Measurements from ENCODE around the gene CELSR1. TPM values are rescaled to one million over a fixed set of nuclear protein-coding genes. Genes with fewer than 3 reads are reported as not detected.

Gene CELSR1
- total RNA-seq, 2 experiments from 2014 or later = 3.7 to 5.2 TPM

GRCh38 chr22:46459347-46460065 lies 77.9 kb downstream of the CELSR1 start:
- Histone ChIP-seq H3K4me3 (ENCODE audit: low read depth, low read length, poor library complexity, severe bottlenecking) (no peak overlapping the region), H3K9me2 (ENCODE audit: insufficient read depth, low read length) (no peaks in the 10 kb centered on the region), H2AFZ (ENCODE audit: low read length) (no peak overlapping the region), H3K79me2 (ENCODE audit: insufficient read depth, low read depth, low read length) (no peaks in the 10 kb centered on the region), H4K20me1 (ENCODE audit: insufficient read depth, low read length) (no peaks in the 10 kb centered on the region), H3K4me1 (ENCODE audit: insufficient read depth, low read length, poor library complexity, severe bottlenecking) (no peaks in the 10 kb centered on the region), H3K36me3 (ENCODE audit: insufficient read depth, low read length) (no peaks in the 10 kb centered on the region), H3K27ac (ENCODE audit: low read depth, low read length, poor library complexity, severe bottlenecking) (no peak overlapping the region), H3K9me3 (ENCODE audit: low read length) (no peaks in the 10 kb centered on the region), H3K4me2 (ENCODE audit: low read length) (no peak overlapping the region)
- ChIA-PET POLR2A (interaction anchor here (0.6 kb wide), 1 partner anchor 343 kb away, joined by 3 read pairs; no protein-coding TSS in a partner anchor), CTCF (ENCODE audit: unreplicated experiment) (no interaction called here)
- TF ChIP-seq EZH2phosphoT487 (IDR thresholded peaks at IDR 0.05; ENCODE audit: borderline replicate concordance, low read depth, low read length) = no peak
- TF ChIP-seq CTCF (conservative IDR thresholded peaks at IDR 0.05; ENCODE audit: low read length) = no peak
- BruUV-seq (replicated peaks) = no TSS peak
- intact Hi-C loops (cut with micrococcal nuclease; ENCODE audit: unreplicated experiment) = no loop called here
- DNase-seq (ENCODE audit: low spot score) = no peak

- no peaks in the 10 kb centered on the region for H3K9me3 ChIP-seq (ENCODE audit: low read length)
- TF ChIP-seq CTCF (conservative IDR thresholded peaks at IDR 0.05; ENCODE audit: low read length) (no peak), EZH2phosphoT487 (IDR thresholded peaks at IDR 0.05; ENCODE audit: borderline replicate concordance, low read depth, low read length) (no peak)
- ChIA-PET POLR2A (no interaction called here), CTCF (ENCODE audit: unreplicated experiment) (no interaction called here)
- no peaks in the 10 kb centered on the region for H4K20me1 ChIP-seq (ENCODE audit: insufficient read depth, low read length)
- H3K79me2 ChIP-seq (ENCODE audit: insufficient read depth, low read depth, low read length) = no peaks in the 10 kb centered on the region
- H3K4me1 ChIP-seq (ENCODE audit: insufficient read depth, low read length, poor library complexity, severe bottlenecking) = no peaks in the 10 kb centered on the region
- no peak overlapping the region for H3K4me2 ChIP-seq (ENCODE audit: low read length)
- no peak overlapping the region for H3K4me3 ChIP-seq (ENCODE audit: low read depth, low read length, poor library complexity, severe bottlenecking)
- H3K36me3 ChIP-seq (ENCODE audit: insufficient read depth, low read length) = no peaks in the 10 kb centered on the region
- no peak overlapping the region for H3K27ac ChIP-seq (ENCODE audit: low read depth, low read length, poor library complexity, severe bottlenecking)
- intact Hi-C loops (cut with micrococcal nuclease; ENCODE audit: unreplicated experiment) = no loop called here
- H3K9me2 ChIP-seq (ENCODE audit: insufficient read depth, low read length) = no peaks in the 10 kb centered on the region
- H2AFZ ChIP-seq (ENCODE audit: low read length) = no peak overlapping the region
- BruUV-seq (replicated peaks) = no TSS peak
- DNase-seq (ENCODE audit: low spot score) = no peak
Measured at GRCh38 chr22:46458525-46458924, 78.9 kb downstream of the CELSR1 start.

Data from OCI-LY7 (cell line).